Brain microvascular endothelial cell (primary cell): ENCODE measurements around the gene MRPL4.

Experiments
- DNase-seq: peaks from one replicate; pipeline ENCODE4 v3.0.0-alpha.2; 2020
- H3K27ac ChIP-seq: fragments of 250-450 bp; sonication (Bioruptor Pico); 2 replicates; pipeline ENCODE4 v1.5.1; 2020; ENCODE audit warnings: mild to moderate bottlenecking, moderate library complexity
- H3K27me3 ChIP-seq: fragments of 250-450 bp; sonication (Bioruptor Pico); replicated peaks from 2 replicates; pipeline ENCODE4 v1.5.1; 2020; ENCODE audit warnings: mild to moderate bottlenecking
- H3K36me3 ChIP-seq: fragments of 250-450 bp; sonication (Bioruptor Pico); replicated peaks from 2 replicates; pipeline ENCODE4 v1.5.1; 2020; ENCODE audit warnings: mild to moderate bottlenecking
- H3K4me3 ChIP-seq: 2 replicates; pipeline ENCODE4 v1.5.1; 2011; ENCODE audit warnings: low read depth, mild to moderate bottlenecking, control low read depth, low read length, moderate library complexity
- CTCF ChIP-seq: IDR thresholded peaks from 2 replicates; pipeline ENCODE4 v1.5.1; 2011; ENCODE audit warnings: low read depth, mild to moderate bottlenecking, moderate library complexity, low read length, control low read depth, inconsistent platforms; ENCODE audit errors: missing control alignments
- in situ Hi-C: cut with HindIII; loops from 2 replicates; pipeline ENCODE4 v1.10.0; 2017; ENCODE audit warnings: low sequenced_read_pairs, low pct_ligation_motif_present

Gene MRPL4

GRCh38 chr19:10226376-10227025 lies 25.5 kb upstream of the MRPL4 start:
- H3K36me3 ChIP-seq: peaks cover 6% of the 10 kb centered on the region
- DNase-seq: peak; percentile 55
- in situ Hi-C loops: no loop called here
- H3K4me3 ChIP-seq: no peak overlapping the region
- H3K27ac ChIP-seq: no peak overlapping the region
- TF ChIP-seq CTCF: no peak
- H3K27me3 ChIP-seq: no peaks in the 10 kb centered on the region

GRCh38 chr19:10227026-10227971 lies 24.7 kb upstream of the MRPL4 start:
- in situ Hi-C loops: no loop called here
- Histone ChIP-seq H3K27me3 (no peaks in the 10 kb centered on the region), H3K27ac (no peak overlapping the region), H3K4me3 (no peak overlapping the region), H3K36me3 (peaks cover 6% of the 10 kb centered on the region)
- no peak for DNase-seq
- TF ChIP-seq CTCF: peak; percentile 19

- Histone ChIP-seq H3K27me3 (no peaks in the 10 kb centered on the region), H3K27ac (no peak overlapping the region), H3K4me3 (no peak overlapping the region), H3K36me3 (peaks cover 6% of the 10 kb centered on the region)
- TF ChIP-seq CTCF: no peak
- in situ Hi-C loops: no loop called here
- DNase-seq: no peak
Measured at GRCh38 chr19:10228393-10228792, 23.6 kb upstream of the MRPL4 start.

GRCh38 chr19:10228920-10229319 lies 23.1 kb upstream of the MRPL4 start:
- DNase-seq: peak; percentile 35
- TF ChIP-seq CTCF: peak; percentile 67
- Histone ChIP-seq H3K27ac (no peak overlapping the region), H3K36me3 (peaks cover 6% of the 10 kb centered on the region), H3K27me3 (no peaks in the 10 kb centered on the region), H3K4me3 (no peak overlapping the region)
- in situ Hi-C loops: no loop called here

- no peak for DNase-seq
- Histone ChIP-seq H3K36me3 (no peaks in the 10 kb centered on the region), H3K27ac (peak overlapping the region; percentile 65), H3K4me3 (peak overlapping the region; percentile 74), H3K27me3 (no peaks in the 10 kb centered on the region)
- peak; percentile 21 for TF ChIP-seq CTCF
- in situ Hi-C loops: no loop called here
Measured at GRCh38 chr19:10230173-10230860, 21.7 kb upstream of the MRPL4 start.
